Stimulated activated CD8-positive, alpha-beta memory T cell treated with anti-CD3 and anti-CD28 coated beads, Interleukin-12 subunit alpha, Interleukin-12 subunit beta, amount 100 ng/mL, for 1 hour (primary cell): ENCODE data around the gene DNLZ.

ENCODE experiments used
- DNase-seq: peaks from one replicate; pipeline ENCODE4 v3.0.0-alpha.2; 2020; ENCODE audit warnings: low read depth

The DNLZ gene

GRCh38 chr9:136343121-136343883 is 20.2 kb downstream of the DNLZ start:
- DNase-seq, result no peak

- peak; percentile 28 for DNase-seq
These were observed 21.1 kb downstream of the DNLZ start for GRCh38 chr9:136342181-136343120.

DNA sequence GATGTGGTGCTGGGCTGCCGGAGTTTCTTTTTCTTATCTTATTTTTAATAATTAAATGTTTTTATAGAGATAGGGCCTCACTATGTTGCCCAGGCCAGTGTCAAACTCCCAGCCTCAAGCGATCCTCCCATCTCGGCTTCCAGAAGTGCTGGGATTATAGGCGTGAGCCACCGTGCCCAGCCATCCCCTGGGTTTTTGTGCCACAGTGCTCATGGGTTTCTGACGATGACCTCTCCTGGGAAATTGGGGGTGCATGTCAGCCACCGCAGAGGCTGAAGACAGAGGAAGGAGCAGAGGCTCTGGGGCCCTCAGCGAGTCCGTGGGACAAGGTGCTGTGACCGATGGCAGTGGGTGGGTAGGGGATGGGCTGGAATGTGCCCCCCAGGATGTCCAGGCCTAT is 21.8 kb downstream of the DNLZ start:
- no peak for DNase-seq

DNA sequence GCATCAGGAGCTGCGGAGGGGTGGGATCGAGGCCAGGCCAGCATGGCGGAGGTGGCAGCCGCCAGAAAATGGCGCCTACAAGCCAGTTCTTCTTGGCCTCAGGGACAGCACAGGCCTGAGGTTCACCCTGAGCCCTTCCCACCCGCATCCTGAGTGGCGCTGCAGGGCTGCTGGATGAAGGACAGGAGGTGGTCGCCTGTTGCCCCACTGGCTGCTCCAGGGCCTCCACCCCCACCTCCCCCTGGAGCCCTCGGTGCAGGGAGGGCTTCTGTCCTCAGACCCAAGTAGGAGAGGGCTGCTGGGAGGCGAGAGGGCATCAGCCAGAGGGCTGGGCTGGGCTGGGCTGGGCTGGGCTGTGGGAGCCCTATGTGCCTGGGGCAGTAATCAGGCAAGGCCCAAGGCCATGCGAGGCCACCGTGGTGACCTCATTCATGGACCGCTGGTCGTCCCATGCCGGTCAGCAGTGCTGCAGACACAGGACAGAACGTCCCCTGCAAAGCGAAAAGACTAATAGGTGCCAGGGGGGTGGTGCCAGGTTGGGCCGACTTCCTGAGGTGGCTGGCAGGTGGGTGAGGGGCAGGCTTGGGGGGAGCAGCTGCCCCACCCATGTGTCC is 22.4 kb downstream of the DNLZ start:
- no peak for DNase-seq

GRCh38 chr9:136340356-136341041 is 23.0 kb downstream of the DNLZ start:
- DNase-seq, result no peak

DNA sequence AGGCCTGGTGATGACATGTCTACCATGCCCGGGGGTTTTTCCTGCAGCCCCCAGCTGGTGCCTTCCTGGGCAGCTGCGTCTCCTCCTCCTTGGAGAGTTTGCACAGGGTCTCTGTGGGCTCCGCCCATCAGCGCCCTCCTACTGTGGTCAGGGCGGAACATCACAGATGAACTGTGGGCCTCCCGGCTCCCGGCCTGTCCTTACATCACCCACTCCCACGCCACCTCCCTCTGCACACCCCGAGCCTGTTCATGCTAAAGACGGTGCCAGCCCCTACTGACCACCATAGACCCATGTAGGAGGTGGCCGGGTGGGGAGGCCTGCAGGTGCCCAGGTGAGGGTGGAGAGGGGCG is 23.6 kb downstream of the DNLZ start:
- no peak for DNase-seq

- no peak for DNase-seq
These were observed 24.2 kb downstream of the DNLZ start for GRCh38 chr9:136339173-136339957.

DNA sequence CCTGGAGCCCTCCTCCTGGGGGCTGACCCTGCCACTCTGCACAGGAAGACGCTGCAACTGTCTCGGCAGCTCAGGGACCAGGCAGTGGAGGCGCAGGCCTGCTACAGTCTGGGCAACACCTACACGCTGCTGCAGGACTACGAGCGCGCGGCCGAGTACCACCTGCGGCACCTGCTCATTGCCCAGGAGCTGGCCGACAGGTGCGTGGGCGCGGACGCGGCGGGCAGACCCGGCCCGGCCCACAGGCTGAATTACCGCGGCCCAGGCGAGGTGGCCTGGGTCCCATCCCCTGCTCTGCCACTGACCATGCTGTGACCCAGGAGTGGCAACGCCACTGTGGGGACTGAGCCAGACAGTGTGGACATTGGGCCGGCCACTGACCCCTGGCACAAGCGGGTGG is 25.0 kb downstream of the DNLZ start:
- no peak for DNase-seq

GRCh38 chr9:136337416-136338395 is 25.8 kb downstream of the DNLZ start:
- DNase-seq, result no peak

DNA sequence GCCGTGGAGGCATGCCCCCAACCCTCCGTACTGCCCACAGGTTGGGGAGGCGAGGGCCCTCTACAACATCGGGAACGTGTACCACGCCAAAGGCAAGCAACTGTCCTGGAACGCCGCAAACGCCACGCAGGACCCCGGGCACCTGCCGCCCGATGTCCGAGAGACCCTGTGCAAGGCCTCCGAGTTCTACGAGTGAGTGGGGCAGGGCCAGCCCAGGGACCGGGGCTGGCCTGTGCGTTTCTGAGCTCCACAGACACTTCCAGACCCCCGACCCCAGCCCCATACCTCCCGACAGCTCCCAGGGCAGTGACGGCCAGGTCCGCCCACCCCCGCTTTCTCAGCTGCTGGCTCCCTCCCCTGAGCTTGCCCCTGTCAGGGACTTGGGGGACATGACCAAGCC is 26.7 kb downstream of the DNLZ start:
- DNase-seq, result no peak

DNA sequence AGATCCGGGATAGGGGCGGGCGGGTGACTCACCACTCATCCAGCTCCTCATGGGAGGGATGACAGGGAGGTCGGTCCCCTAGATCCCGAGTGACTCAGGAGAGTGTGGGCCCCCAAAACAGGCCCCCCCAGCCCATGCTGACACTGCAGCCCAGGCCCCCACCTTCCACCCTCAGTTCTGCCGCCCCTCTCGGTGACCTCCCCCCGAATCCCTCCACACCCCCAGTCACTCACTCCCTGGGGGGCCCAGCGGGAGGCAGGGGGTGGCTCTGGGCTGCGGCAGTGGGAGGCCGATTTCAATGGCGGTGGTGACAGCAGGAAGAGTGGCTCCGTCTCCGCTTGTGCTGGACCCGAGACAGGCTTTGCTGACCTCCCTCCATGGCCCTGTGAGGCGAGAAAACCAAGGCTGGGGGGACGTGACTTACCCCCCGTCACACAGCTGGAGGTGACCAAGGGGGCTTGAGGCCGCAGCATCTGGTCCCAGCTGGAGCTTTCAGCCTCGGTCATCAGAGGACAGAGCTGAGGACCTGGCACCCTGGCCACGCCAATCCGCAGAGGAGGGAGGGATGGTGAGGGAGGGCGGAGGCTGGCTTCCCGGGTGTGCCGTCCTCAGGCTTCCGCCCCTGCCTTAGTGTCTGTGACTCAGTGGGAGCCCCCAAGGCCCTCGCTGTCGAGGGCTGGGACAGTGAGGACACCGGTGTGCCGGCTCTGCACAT is 27.2 kb downstream of the DNLZ start:
- DNase-seq, result no peak

DNA sequence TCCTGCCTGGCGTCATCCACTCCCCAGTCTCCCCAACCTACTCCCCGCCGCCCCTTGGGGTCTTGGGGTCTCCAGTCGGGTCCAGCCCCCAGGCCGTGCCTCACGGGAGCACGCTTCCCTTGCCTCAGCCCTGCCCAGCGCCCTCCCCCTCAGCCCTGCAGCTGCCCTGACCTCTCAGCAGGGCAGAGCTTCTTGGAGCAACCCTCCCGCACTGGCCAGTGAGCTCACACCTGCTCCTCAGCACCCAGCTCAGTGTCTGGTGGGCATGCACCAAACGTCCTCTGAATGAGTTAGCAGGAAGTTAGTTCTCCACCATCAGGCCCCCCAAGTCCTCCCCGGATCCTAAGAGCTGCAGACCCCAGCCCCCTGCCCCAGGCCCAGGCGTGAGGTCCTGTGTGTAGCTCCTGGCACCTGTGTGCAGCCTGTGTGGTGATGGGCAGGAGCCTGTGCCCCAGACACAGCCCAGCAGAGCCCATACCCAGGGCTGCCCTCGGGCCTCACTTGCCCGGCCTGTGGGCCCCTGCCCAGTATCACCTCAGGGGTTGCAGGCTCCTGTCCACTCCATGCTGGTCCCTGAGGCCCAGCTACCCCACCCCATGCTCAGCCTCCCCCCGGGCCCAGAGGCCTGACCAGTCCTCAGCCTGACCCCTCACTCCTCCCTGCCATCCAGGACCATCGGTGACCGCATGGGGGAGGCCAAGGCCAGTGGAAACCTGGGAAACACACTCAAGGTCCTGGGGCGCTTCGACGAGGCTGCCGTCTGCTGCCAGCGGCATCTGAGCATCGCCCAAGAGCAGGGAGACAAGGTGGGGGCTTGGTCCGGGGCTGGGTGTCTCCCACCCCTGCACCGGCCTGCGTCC is 28.0 kb downstream of the DNLZ start:
- no peak for DNase-seq

- no peak for DNase-seq
These were observed 29.0 kb downstream of the DNLZ start for GRCh38 chr9:136334541-136334940.

GRCh38 chr9:136333486-136333885 is 30.1 kb downstream of the DNLZ start:
- DNase-seq, result no peak

- no peak for DNase-seq
These were observed 30.5 kb downstream of the DNLZ start for GRCh38 chr9:136333045-136333444.

DNA sequence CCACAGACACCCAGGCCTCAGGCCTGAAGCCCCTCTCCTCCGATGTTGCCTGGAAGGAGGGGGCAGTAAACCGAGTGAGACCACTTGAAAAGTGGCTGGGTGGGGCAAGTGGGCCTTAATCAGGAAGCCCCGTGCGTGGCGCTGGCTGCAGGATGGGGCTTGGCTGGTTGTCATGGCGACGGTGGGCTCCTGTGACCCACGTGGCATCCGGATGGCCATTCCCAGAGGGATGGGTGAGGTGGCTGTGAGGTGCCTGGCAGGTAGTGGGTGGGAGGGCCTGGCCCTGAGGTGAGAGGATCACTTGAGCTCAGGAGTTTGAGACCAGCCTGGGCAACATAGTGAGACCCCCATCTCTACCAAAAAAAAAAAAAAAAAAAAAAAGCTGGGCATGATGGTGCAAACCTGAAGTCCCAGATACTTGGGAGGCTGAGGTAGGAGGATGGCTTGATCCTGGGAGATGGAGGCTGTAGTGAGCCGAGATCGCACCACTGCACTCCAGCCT is 31.0 kb downstream of the DNLZ start:
- no peak for DNase-seq

DNA sequence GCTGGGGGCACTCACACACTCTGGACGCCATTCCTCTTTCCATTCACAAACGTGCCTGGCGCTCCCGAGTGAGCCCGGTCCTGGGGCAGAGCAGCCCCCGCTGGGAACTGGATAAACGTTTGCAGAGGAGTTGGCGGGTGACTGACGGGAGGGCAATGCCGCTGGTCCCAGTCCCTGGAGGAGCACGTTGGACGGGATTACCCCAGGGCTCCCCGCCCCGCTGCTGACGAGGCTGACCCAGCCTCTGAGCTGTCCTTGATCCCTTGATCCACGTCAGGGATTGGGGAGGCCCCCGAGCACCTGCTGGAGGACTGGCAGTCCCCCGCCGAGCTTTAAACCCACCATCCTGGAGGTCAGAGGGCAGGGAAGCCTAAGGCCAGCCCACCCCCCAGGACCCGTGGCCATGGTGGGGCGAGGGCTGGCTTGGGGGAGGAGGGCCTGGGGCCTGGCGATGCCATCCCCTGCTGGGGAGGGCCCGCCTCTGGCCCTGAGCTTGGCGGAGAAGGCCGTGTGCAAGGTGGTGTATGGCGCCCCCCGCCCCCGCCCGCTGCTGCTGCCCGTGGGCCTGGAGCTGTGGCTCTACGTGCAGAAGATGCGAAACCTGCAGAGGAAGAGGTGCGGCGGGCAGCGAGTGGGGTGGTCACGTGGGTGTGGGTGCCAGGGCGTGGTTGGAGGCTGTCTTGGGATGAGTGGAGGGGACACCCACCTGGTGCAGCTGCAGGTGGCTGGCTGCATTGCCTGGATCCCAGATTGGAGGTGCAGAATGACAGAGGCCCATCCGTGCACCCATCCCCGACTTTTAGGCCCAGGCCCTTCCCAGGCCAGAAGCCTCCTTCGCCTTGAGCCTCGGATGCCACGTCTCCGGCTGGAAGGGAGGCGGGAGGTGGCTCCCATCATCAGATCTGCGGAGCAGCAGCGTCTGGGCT is 31.7 kb downstream of the DNLZ start:
- DNase-seq, result no peak
